Epithelial cell of esophagus (primary cell): ENCODE results near the gene MAP2K6.

Source experiments
- DNase-seq: peaks from one replicate; pipeline ENCODE4 v3.0.0; 2010; ENCODE audit warnings: low read depth
- H3K4me3 ChIP-seq: 2 replicates; pipeline ENCODE4 v1.5.1; 2011; ENCODE audit warnings: mild to moderate bottlenecking, low read length, control low read depth
- TF ChIP-seq, protein P1 (sequence below): IDR thresholded peaks from 2 replicates; pipeline ENCODE4 v1.5.1; 2011; ENCODE audit warnings: low read depth, mild to moderate bottlenecking, low read length, control low read depth, inconsistent platforms; ENCODE audit not compliant: insufficient read depth; ENCODE audit errors: missing control alignments

MAP2K6 gene

DNA sequence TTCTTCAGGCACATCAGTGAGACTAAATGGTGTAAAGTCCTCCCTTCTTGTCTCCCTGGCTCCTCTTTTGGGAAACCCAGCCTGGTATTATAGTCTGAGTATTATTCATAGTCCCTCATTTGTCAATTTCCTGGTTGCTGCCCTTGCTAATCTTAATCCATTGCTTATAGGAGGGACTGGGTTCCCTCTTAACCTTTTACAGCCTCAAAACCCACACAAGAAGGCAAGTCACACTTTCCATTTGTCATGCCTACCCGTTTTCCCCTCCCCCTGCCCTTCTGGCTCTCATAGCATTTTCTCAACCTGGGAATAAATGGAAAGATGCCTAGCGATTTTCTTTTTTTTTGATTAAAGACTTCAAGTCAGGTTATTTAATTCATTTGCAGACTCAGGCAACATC, 124.8 kb downstream of the MAP2K6 start:
- TF ChIP-seq, protein P1, sequence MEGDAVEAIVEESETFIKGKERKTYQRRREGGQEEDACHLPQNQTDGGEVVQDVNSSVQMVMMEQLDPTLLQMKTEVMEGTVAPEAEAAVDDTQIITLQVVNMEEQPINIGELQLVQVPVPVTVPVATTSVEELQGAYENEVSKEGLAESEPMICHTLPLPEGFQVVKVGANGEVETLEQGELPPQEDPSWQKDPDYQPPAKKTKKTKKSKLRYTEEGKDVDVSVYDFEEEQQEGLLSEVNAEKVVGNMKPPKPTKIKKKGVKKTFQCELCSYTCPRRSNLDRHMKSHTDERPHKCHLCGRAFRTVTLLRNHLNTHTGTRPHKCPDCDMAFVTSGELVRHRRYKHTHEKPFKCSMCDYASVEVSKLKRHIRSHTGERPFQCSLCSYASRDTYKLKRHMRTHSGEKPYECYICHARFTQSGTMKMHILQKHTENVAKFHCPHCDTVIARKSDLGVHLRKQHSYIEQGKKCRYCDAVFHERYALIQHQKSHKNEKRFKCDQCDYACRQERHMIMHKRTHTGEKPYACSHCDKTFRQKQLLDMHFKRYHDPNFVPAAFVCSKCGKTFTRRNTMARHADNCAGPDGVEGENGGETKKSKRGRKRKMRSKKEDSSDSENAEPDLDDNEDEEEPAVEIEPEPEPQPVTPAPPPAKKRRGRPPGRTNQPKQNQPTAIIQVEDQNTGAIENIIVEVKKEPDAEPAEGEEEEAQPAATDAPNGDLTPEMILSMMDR, result no peak

DNA sequence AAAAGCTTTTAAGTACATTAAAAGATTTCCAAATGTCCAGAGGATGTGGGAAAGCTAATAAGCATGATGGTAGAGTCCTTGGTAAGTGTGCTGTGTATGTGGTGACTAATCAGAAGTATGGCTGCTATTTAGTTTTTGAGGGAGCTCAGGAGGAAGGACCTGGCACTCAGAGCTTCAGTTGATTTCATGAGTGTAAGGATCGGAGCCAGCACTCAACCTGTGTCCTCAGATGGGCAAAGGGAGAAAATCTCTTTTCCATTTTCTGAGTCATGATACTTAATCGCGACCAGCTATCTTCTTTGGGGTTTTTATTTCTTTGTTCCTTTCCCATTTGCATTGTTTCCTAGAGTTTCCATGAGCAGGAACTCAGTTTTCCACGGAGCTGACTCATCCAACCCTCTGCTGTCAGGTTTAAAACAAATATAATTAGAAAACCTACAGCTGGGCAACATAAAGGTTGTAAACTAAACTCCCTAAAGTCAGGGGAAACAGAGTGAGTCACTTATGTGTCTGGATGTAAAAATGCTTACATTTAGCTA, 125.4 kb downstream of the MAP2K6 start:
- TF ChIP-seq, protein P1, result no peak

More for the DNA sequence above, 124.8 kb downstream of the MAP2K6 start:
- H3K4me3 ChIP-seq, result no peak overlapping the region
- no peak for DNase-seq

DNA sequence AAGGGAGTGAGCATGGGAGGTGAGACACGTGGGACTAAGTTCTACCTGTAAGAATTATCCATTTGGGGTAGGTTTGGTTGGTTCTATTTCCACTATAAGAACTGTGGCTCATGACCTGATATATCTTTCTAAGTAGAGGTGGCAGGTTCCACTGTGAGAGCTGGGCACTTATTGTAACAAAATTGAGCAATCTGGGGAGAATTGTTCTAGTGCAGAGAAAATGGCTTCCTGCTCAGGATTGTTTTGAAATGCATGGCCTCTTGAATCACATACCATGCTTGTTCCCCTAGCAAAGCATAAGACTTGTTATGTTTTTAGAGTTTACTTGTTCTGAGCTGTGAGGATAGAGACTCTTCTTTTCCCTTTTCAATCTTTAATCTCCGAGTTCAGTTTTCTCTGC, 125.9 kb downstream of the MAP2K6 start:
- no peak overlapping the region for H3K4me3 ChIP-seq
- TF ChIP-seq, protein P1, result no peak
- no peak for DNase-seq

More for the DNA sequence above, 125.4 kb downstream of the MAP2K6 start:
- H3K4me3 ChIP-seq, result no peak overlapping the region
- peak; percentile 65 for DNase-seq

DNA sequence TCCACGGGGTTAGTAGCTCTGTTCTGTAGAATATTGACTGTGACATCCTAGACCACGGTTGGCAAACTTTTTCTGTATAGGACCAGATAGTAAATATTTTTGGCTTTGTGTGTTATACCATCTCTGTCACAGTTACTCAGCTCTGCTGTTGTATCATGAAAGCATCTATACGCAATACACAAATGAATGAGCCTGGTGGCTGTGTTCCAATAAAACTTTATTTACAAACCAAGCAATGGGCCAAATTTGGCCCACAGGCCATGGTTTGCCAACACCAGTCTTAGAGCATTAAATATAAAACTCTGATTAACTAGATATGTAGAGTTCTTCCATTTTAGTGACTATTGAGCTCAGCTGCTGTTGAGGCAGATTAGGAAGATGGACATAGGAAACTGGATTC, 132.7 kb downstream of the MAP2K6 start:
- TF ChIP-seq, protein P1, result no peak
- DNase-seq, result no peak
- no peak overlapping the region for H3K4me3 ChIP-seq

DNA sequence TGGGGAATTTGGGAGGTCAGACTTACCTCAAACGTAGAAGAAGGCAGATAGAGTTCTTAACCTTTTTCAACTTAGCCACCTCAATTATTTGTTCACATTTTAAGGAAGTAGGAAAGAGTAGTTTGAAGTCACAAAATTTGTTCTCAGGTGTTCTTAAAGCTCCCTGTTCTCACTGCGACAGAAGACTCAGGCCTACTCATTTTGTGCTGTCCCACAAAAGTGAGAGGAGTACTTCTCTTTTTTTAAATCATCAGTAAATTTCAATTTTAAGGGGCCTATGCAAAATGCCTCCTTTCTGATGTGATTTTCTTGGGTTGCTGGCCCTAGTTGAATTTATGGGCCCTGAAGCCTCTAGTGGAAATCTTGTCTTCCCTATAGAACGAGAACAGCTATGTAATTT, 133.4 kb downstream of the MAP2K6 start:
- no peak overlapping the region for H3K4me3 ChIP-seq
- DNase-seq, result no peak
- TF ChIP-seq, protein P1, result no peak

DNA sequence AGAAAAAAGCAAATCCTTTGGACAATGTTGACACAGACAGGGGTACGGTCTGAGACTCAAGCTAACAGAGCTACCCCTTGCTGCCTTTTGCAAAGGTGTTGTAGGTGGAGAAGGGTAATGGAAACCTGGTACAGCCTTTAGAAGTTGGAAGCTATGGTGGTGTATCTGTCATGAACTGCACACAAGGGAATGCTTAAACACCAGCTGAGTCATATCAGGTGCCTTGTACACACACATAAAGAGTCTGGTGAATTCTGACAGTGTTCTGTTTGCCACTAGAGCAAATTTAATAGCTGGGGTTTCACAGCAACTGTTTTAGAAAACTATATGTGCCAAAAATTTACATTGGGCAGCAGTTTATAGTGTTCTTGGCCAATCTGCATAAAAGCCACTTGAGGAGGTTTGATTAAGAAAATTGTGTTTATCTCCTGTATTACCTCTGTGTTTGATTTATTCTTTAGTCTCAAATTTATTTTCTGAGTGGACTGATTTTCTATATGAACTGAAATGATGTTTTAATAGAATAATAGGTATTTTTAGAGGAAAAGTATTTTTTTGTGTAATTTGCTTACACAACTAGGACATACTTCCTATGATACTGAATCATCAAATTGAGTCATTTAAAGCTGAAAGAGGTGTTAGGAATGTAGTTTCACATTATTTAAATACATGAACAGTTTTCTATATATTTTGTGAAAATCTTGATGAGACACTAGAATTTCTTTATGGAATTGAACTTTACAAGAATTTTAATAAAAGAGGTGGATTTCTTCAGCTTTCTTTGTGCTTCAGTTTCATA, 136.9 kb downstream of the MAP2K6 start:
- DNase-seq, result peak; percentile 81
- no peak overlapping the region for H3K4me3 ChIP-seq
- TF ChIP-seq, protein P1, result no peak

DNA sequence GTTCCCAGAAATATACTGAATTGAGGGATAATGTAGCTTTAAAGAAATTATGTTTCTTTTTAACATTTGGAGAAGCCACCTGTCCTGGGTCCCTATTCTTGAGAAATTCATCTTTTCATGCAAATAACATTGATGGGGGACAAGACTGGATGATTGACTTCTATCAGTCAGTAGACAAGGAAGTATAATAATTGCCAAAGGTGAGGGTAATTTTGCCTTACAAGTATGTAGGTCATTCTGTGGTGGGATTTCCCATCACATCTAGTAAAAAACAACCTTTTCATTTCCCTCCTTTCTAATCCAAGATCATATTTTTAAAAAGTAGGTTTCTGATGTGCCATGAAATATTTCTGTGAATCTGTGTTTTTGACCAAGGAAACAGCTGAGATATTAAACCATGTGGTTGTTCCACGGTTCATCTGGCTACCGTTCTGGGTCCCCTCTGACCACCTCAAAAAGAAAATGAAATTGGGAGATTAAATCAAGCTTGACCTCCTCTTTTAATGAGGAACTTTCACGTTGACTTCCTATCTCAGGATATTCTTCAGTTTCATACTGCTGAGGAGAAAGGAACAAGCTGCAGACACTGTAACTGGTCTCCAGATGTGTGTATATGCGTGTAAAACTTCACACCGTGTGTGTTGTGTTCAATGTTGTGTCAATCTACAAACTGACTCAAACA, 138.6 kb downstream of the MAP2K6 start:
- no peak for DNase-seq
- TF ChIP-seq, protein P1, result no peak
- no peak overlapping the region for H3K4me3 ChIP-seq
